GM12878 (cell line): ENCODE data around the gene IRF9. TPM values are rescaled to one million over a fixed set of nuclear protein-coding genes. Genes with fewer than 3 reads are reported as not detected.

ENCODE experiments used
- ATAC-seq: fragments of 200-7000 bp; cut with Tn5 transposase; 3 replicates; pipeline ENCODE4 v1.9.1; 2020; ENCODE audit warnings: mild to moderate bottlenecking, moderate library complexity
- BruUV-seq: library from RNA; stranded (reverse); fragments of 400-500 nt; replicated peaks from 2 replicates; lab custom pipeline; 2021; lab: Mats Ljungman, UMichigan
- CTCF ChIA-PET: fragments of 300-600 bp; sonication (Branson Sonifier 250); formaldehyde crosslinking; extraction: SDS; loops from one replicate; lab custom pipeline; 2021; ENCODE audit warnings: inconsistent platforms; lab: Yijun Ruan, JAX
- POLR2A ChIA-PET: fragments of 350-600 bp; formaldehyde crosslinking; extraction: SDS; loops from one replicate; lab custom pipeline; 2021; ENCODE audit warnings: inconsistent platforms; lab: Charles Lee
- RAD21 ChIA-PET: fragments of 300-600 bp; sonication (Branson Sonifier 250); formaldehyde crosslinking; loops from one replicate; lab custom pipeline; 2023; ENCODE audit warnings: antibody characterized with exemption; ENCODE audit not compliant: unreplicated experiment; lab: Charles Lee
- SMC1A ChIA-PET: fragments of 300-600 bp; sonication (Branson Sonifier 250); formaldehyde crosslinking; loops from one replicate; lab custom pipeline; 2023; ENCODE audit not compliant: unreplicated experiment, uncharacterized antibody; lab: Charles Lee
- DNase-seq: peaks from one replicate; pipeline ENCODE4 v3.0.0-alpha.2; 2011; ENCODE audit warnings: low read depth, low spot score
- FAIRE-seq: peaks from 3 replicates; lab custom pipeline; 2011; peaks lifted over from hg19 to GRCh38; lab: Jason Lieb, UNC
- H2AFZ ChIP-seq: 2 replicates; pipeline ENCODE4 v1.6.0; 2011; ENCODE audit warnings: low read depth, low read length, control low read depth; ENCODE audit not compliant: control insufficient read depth
- H3K27ac ChIP-seq: 2 replicates; pipeline ENCODE4 v1.5.1; 2011; ENCODE audit warnings: control low read depth; ENCODE audit not compliant: control insufficient read depth, insufficient read depth
- H3K27me3 ChIP-seq, 2 experiments: replicated peaks in 1 of 2; 2 replicates each; pipeline versions ENCODE4 v1.6.0 to v1.6.1; 2011; ENCODE audit warnings: low read length in 1 of 2; ENCODE audit not compliant: control insufficient read depth in 2 of 2, insufficient read depth in 2 of 2
- H3K36me3 ChIP-seq, 2 experiments: 2 replicates each; pipeline ENCODE4 v1.5.1; 2011; ENCODE audit warnings: low read length in 1 of 2; ENCODE audit not compliant: control insufficient read depth in 2 of 2, insufficient read depth in 2 of 2
- H3K4me1 ChIP-seq: 2 replicates; pipeline ENCODE4 v1.6.1; 2011; ENCODE audit warnings: mild to moderate bottlenecking, low read length, moderate library complexity, mixed read lengths; ENCODE audit not compliant: control insufficient read depth, insufficient read depth
- H3K4me2 ChIP-seq: 2 replicates; pipeline ENCODE4 v1.6.0; 2011; ENCODE audit warnings: control low read depth; ENCODE audit not compliant: control insufficient read depth, insufficient read depth
- H3K4me3 ChIP-seq: fragments of 200-600 bp; sonication (generic); 2 replicates; pipeline ENCODE4 v1.5.1; 2016
- H3K79me2 ChIP-seq: 2 replicates; pipeline ENCODE4 v1.6.0; 2011; ENCODE audit warnings: low read length; ENCODE audit not compliant: control insufficient read depth, insufficient read depth
- H3K9ac ChIP-seq: 2 replicates; pipeline ENCODE4 v1.8.0; 2011; ENCODE audit warnings: low read length, control low read depth, mixed read lengths; ENCODE audit not compliant: control insufficient read depth, insufficient read depth
- H3K9me3 ChIP-seq: replicated peaks from 3 replicates; pipeline ENCODE4 v1.5.1; 2011; ENCODE audit warnings: mild to moderate bottlenecking, low read length; ENCODE audit not compliant: control insufficient read depth, insufficient read depth
- H4K20me1 ChIP-seq: 2 replicates; pipeline ENCODE4 v1.6.0; 2011; ENCODE audit not compliant: control insufficient read depth, insufficient read depth
- CBX5 ChIP-seq: sonication (generic); IDR thresholded peaks from 2 replicates; pipeline ENCODE4 v1.6.1; 2016; ENCODE audit warnings: low read depth, moderate library complexity, mild to moderate bottlenecking, inconsistent platforms
- EGR1 ChIP-seq, 2 experiments: IDR thresholded peaks; 1 replicate in 1 of 2; 2 replicates in 1 of 2; pipeline ENCODE4 v1.6.1; 2011 to 2012; ENCODE audit warnings: low read depth in 2 of 2, low read length in 2 of 2, borderline replicate concordance in 1 of 2, mild to moderate bottlenecking in 1 of 2, moderate library complexity in 1 of 2
- EP300 ChIP-seq, 2 experiments: fragments of 150-350 bp in 1 of 2; IDR thresholded peaks; 2 replicates each; pipeline ENCODE4 v1.6.1; 2011 to 2012; ENCODE audit warnings: low read depth in 2 of 2, low read length in 2 of 2, borderline replicate concordance in 1 of 2, improper control_type of control experiment in 1 of 2, inconsistent platforms in 1 of 2; ENCODE audit not compliant: control insufficient read depth in 1 of 2
- NBN ChIP-seq: fragments of 450-650 bp; IDR thresholded peaks from 2 replicates; pipeline ENCODE4 v1.6.1; 2016
- PRDM15 ChIP-seq: fragments of 450-650 bp; formaldehyde crosslinking; IDR thresholded peaks from 2 replicates; pipeline ENCODE4 v1.4.0; 2020; ENCODE audit warnings: mild to moderate bottlenecking, moderate library complexity
- RELB ChIP-seq: fragments of 450-650 bp; IDR thresholded peaks from 2 replicates; pipeline ENCODE4 v1.6.1; 2017; ENCODE audit warnings: low read depth, mild to moderate bottlenecking, moderate library complexity
- SPI1 ChIP-seq: IDR thresholded peaks from 2 replicates; pipeline ENCODE4 v1.6.1; 2011; ENCODE audit warnings: low read depth, mild to moderate bottlenecking, low read length, moderate library complexity, borderline replicate concordance; ENCODE audit not compliant: insufficient read depth
- STAT1 ChIP-seq: fragments of 450-650 bp; conservative IDR thresholded peaks from 2 replicates; pipeline ENCODE4 v1.6.1; 2014; ENCODE audit warnings: antibody characterized with exemption, mild to moderate bottlenecking
- SUZ12 ChIP-seq: fragments of 200-600 bp; sonication (generic); IDR thresholded peaks from one replicate; pipeline ENCODE4 v1.6.1; 2018; ENCODE audit warnings: antibody characterized with exemption, mild to moderate bottlenecking; ENCODE audit not compliant: unreplicated experiment
- WGBS: methylation state at CpG from one replicate; pipeline ENCODE4 v1.1.6; 2016; ENCODE audit warnings: low lambda C conversion rate; ENCODE audit not compliant: insufficient replicate concordance, insufficient coverage; ENCODE audit errors: missing lambda C conversion rate; 5-methylcytosine and 5-hydroxymethylcytosine counted together
- in situ Hi-C: fragments of 300-500 bp; cut with MboI; formaldehyde crosslinking; loops from 9 replicates; pipeline ENCODE4 v1.14.3; 2018; ENCODE audit warnings: mixed read lengths
- intact Hi-C: fragments of 100-400 bp; cut with micrococcal nuclease; formaldehyde crosslinking; loops from one replicate; pipeline ENCODE4 v1.14.2; 2022; ENCODE audit not compliant: unreplicated experiment
- polyA plus RNA-seq, 11 experiments: library from polyadenylated mRNA; depleted of rRNA in 4 of 11; unstranded in 6 of 11; stranded (reverse) in 5 of 11; fragments of >200 nt; fragmentation: Nextera tagmentation in 4 of 11; fragmentation: Illumina TruSeq in 1 of 11; extraction: Ambion mirVana in 4 of 11; extraction: Trizol in 1 of 11; gene quantifications; 1 replicate in 1 of 11; 2 replicates in 10 of 11; pipeline versions ENCODE4 v1.2.1 to v1.2.3, GENCODE V29; 2011 to 2016; ENCODE audit warnings: inconsistent platforms in 2 of 11, missing spikeins in 2 of 11, low read depth in 1 of 11
- total RNA-seq, 4 experiments: library from RNA; depleted of rRNA in 3 of 4; stranded (reverse); fragments of >200 nt in 3 of 4; fragmentation: Illumina TruSeq in 1 of 4; extraction: Trizol in 1 of 4; gene quantifications; 2 replicates each; pipeline versions ENCODE4 v1.2.1 to v1.2.3, GENCODE V29; 2013 to 2021

IRF9 gene
- total and polyA plus RNA-seq, 10 of the 15 experiments (the other 5 are each of a cell fraction or from before 2014, with no cell fraction given), result 47.6 to 234 (median 148) TPM

DNA sequence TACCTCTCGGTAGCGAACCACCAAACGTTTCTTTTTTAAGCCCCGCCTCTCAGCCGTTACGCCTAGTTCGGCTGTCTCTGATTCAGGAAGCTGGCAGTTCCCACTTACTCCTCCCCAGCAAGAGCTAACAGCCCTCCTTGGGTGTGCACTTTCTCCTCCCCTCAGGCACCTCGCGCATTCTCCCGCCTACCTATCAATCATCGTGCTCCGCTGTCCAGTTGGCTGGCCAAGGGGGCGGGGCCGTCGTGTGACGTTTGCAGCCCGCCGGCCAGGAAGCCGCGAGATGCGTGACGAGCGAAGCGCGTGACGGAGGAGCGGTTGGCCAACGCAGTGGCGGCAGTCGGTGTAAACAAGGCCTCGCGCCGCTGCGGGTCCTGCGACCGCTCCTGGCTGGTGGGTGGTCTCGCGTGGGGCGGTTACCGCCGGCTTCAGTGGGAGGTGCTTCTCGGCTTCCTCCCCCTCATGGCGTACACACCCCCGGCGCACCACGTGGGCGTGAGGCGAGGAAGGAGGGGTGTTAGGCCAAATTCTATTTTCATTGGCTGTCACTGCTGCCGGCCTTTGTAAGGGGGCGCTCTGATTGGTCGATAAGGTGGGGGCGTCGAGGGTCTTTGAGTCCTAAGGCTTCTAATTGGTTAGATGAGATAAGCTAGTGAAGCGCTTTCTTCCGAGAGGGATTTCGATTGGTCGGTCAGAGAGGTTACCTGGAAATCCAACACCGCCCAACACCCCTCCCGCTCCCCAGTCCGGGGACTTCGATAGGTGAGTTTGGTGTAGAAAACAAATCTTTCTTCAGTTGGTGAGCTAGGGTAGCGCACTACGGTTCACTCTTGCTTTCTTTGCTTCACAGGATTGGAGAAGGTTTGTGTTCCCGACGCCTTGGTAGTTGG is 46.3 kb upstream of the IRF9 start, which contains the start of the genes DCAF11 and NRL:
Gene DCAF11 (plus strand): TSS at position 246 of the 890 bp plus-strand sequence. CDS start 818 bp downstream, outside the sequence.
Gene NRL (minus strand): TSS at position 418 of the 890 bp plus-strand sequence. CDS start 32,101 bp downstream, outside the sequence.
- ATAC-seq (peak; percentile 92), FAIRE-seq (peak; percentile 98)
- no TSS peak for BruUV-seq
- TF ChIP-seq CBX5 (no peak), RELB (peak; percentile 39; the same call in 1 of the 2 replicates), EP300 (IDR thresholded peaks at IDR 0.05; ENCODE audit: borderline replicate concordance in 1 of 2, control insufficient read depth in 1 of 2, low read depth in 2 of 2, low read length in 2 of 2) (no peak), SPI1 (peak; percentile 54; the same call in 1 of the 2 replicates), SUZ12 (no peak), PRDM15 (CRISPR knock-in tag) (no peak), STAT1 (peak; percentile 62; the same call in 1 of the 2 replicates), EGR1 (IDR thresholded peaks at IDR 0.05; ENCODE audit: borderline replicate concordance in 1 of 2, low read depth in 2 of 2, low read length in 2 of 2) (peak; percentile 45 to 88), NBN (no peak; the same call in none of the 2 replicates)

More for the DNA sequence above, 46.3 kb upstream of the IRF9 start, which contains the start of the genes DCAF11 and NRL:
- H3K27me3 ChIP-seq, result no peaks in the 10 kb centered on the region
- peak; percentile 99 for DNase-seq
- ChIA-PET SMC1A (interaction anchor here (0.7 to 7.7 kb wide), 21 partner anchors 9 to 219 kb away, joined by 3 to 70 read pairs (median 6); partner anchors contain the start of genes CHMP4A, IPO4, IRF9 and PCK2), CTCF (interaction anchor here (0.7 to 5.9 kb wide), 23 partner anchors 9 to 1020 kb away, joined by 3 to 39 read pairs (median 4); partner anchors contain the start of genes ACIN1, CIDEB, EMC9 and IRF9), POLR2A (interaction anchor here (0.6 to 17.1 kb wide), 20 partner anchors 9 to 316 kb away, joined by 3 to 276 read pairs (median 6); partner anchors contain the start of genes CHMP4A, CIDEB, EMC9 and FITM1), RAD21 (interaction anchor here (0.8 to 5.8 kb wide), 22 partner anchors 9 to 316 kb away, joined by 3 to 69 read pairs (median 6); partner anchors contain the start of genes CARMIL3, EMC9, FITM1 and IPO4)
- H3K9me3 ChIP-seq, result no peaks in the 10 kb centered on the region
- H3K4me3 ChIP-seq, result peak within 1 kb of the TSS; percentile 96
- H3K9ac ChIP-seq, result peak within 1 kb of the TSS; percentile 98
- no peaks in the 10 kb centered on the region for H4K20me1 ChIP-seq
- in situ Hi-C loops (loop anchor here (25.0 kb wide), 1 partner anchor 802 kb away; the partner anchor contains the start of genes BCL2L2, PABPN1 and PPP1R3E), intact Hi-C loops (loop anchor here (1.0 to 2.0 kb wide), 5 partner anchors 19 to 328 kb away; partner anchors contain the start of genes EMC9, IRF9 and SDR39U1)
- peaks cover 24% of the 10 kb centered on the region for H3K79me2 ChIP-seq
- peaks cover 5% of the 10 kb centered on the region for H3K4me1 ChIP-seq
- H3K27ac ChIP-seq, result peak within 1 kb of the TSS; percentile 94
- whole genome bisulfite sequencing, result under 1% methylated on average over 65 of the region's 65 CpGs
- peak within 1 kb of the TSS; percentile 94 for H3K4me2 ChIP-seq
- peaks cover 7 to 23% of the 10 kb centered on the region in 2 experiments for H3K36me3 ChIP-seq
- H2AFZ ChIP-seq, result peak within 1 kb of the TSS; percentile 86
